Natural killer cell (primary cell): ENCODE data around the gene SUDS3. TPM values are rescaled to one million over a fixed set of nuclear protein-coding genes. Genes with fewer than 3 reads are reported as not detected.

ENCODE experiments used
- ATAC-seq, 3 donors: fragments of 150-1000 bp in 2 of 3; fragments of 200-7000 bp in 1 of 3; cut with Tn5 transposase; 1 replicate in 1 of 3; 2 replicates in 2 of 3; pipeline ENCODE4 v1.10.0; 2021; ENCODE audit warnings: mild to moderate bottlenecking in 2 of 3, moderate library complexity in 2 of 3
- DNase-seq, 2 donors: peaks; one replicate each; pipeline versions ENCODE4 v3.0.0 to v3.0.0-alpha.2; 2013 to 2021; ENCODE audit warnings: mixed read lengths in 1 of 2
- H3K27ac ChIP-seq: one replicate; pipeline ENCODE4 v1.5.1; 2013; ENCODE audit warnings: mild to moderate bottlenecking, low read length
- H3K27me3 ChIP-seq: one replicate; pipeline ENCODE4 v1.6.1; 2013; ENCODE audit warnings: low read length; ENCODE audit not compliant: control insufficient read depth, insufficient read depth
- H3K36me3 ChIP-seq: one replicate; pipeline ENCODE4 v1.6.1; 2013; ENCODE audit warnings: low read length; ENCODE audit not compliant: control insufficient read depth, insufficient read depth
- H3K4me1 ChIP-seq: one replicate; pipeline ENCODE4 v1.6.1; 2013; ENCODE audit warnings: low read length; ENCODE audit not compliant: control insufficient read depth, insufficient read depth
- H3K4me3 ChIP-seq: one replicate; pipeline ENCODE4 v1.5.1; 2013; ENCODE audit warnings: low read length
- H3K9me3 ChIP-seq: one replicate; pipeline ENCODE4 v1.6.1; 2013; ENCODE audit warnings: low read length; ENCODE audit not compliant: control insufficient read depth, insufficient read depth
- H3K27ac Mint-ChIP-seq, 2 donors: one replicate each; pipeline ENCODE4 v1.8.0; 2022; ENCODE audit warnings: mild to moderate bottlenecking in 2 of 2, mixed read lengths in 2 of 2, moderate library complexity in 1 of 2
- H3K27me3 Mint-ChIP-seq, 2 donors: one replicate each; pipeline ENCODE4 v1.8.0; 2022; ENCODE audit warnings: low read depth in 2 of 2, mixed read lengths in 2 of 2
- H3K36me3 Mint-ChIP-seq: one replicate; pipeline ENCODE4 v1.8.0; 2022; ENCODE audit warnings: mixed read lengths
- H3K4me1 Mint-ChIP-seq, 2 donors: one replicate each; pipeline ENCODE4 v1.8.0; 2022; ENCODE audit warnings: mixed read lengths in 2 of 2
- H3K4me3 Mint-ChIP-seq: one replicate; pipeline ENCODE4 v1.8.0; 2022; ENCODE audit warnings: mild to moderate bottlenecking, moderate library complexity, mixed read lengths
- H3K9me3 Mint-ChIP-seq, 2 donors: one replicate each; pipeline ENCODE4 v1.8.0; 2022; ENCODE audit warnings: mixed read lengths in 2 of 2
- WGBS: methylation state at CpG from one replicate; pipeline ENCODE4 v1.1.7; 2013; ENCODE audit warnings: missing lambda C conversion rate; ENCODE audit not compliant: insufficient coverage; 5-methylcytosine and 5-hydroxymethylcytosine counted together
- intact Hi-C: fragments of 100-400 bp; cut with micrococcal nuclease; formaldehyde crosslinking; loops from one replicate; pipeline ENCODE4 v1.14.2; 2022
- total RNA-seq, 4 donors: library from RNA; stranded (reverse); fragments of 120-200 nt in 1 of 4; gene quantifications; one replicate each; pipeline versions ENCODE4 v1.2.3 to v1.2.4, GENCODE V29; 2013 to 2022
- TF ChIP-seq, protein P1 (sequence below): fragments of 200-600 bp; IDR thresholded peaks from one replicate; pipeline ENCODE4 v1.8.0; 2022; ENCODE audit warnings: antibody characterized with exemption

The SUDS3 gene
- total RNA-seq, 3 donors from 2014 or later (not counting 1 experiment from before 2014, with no cell fraction given): 27.5 to 40.3 (median 35.7) TPM

DNA sequence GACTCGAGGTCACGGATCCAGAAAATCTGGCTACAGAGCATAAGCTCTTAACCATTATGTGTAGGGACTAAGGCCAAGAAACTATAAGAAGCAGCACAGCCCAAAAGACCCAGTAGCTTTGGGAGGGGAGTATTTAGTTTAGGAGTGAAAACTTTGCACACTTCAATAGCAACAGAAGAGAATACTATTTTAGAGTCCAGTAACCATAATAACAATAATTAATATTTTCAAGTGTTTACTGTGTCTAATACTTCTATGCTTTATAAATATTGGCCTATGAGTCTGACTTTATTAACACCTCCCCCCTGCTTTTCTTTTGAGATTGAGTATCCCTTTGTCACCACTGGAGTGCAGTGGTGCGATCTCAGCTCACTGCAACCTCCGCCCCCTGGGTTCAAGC, 82.8 kb downstream of the SUDS3 start:
- no peaks in the 10 kb centered on the region for H3K27me3 ChIP-seq
- Mint-ChIP-seq H3K27ac (no peak overlapping the region), H3K9me3 (peaks cover 0 to 2% of the 10 kb centered on the region in 2 donors), H3K4me1 (peaks cover 5 to 6% of the 10 kb centered on the region in 2 donors), H3K4me3 (no peak overlapping the region), H3K27me3 (peaks cover 3 to 6% of the 10 kb centered on the region in 2 donors), H3K36me3 (no peaks in the 10 kb centered on the region)
- intact Hi-C loops: no loop called here
- no peaks in the 10 kb centered on the region for H3K36me3 ChIP-seq
- 98% methylated on average over 4 of the region's 4 CpGs for whole genome bisulfite sequencing
- no peak overlapping the region for H3K27ac ChIP-seq
- H3K4me3 ChIP-seq: no peak overlapping the region
- TF ChIP-seq, protein P1, sequence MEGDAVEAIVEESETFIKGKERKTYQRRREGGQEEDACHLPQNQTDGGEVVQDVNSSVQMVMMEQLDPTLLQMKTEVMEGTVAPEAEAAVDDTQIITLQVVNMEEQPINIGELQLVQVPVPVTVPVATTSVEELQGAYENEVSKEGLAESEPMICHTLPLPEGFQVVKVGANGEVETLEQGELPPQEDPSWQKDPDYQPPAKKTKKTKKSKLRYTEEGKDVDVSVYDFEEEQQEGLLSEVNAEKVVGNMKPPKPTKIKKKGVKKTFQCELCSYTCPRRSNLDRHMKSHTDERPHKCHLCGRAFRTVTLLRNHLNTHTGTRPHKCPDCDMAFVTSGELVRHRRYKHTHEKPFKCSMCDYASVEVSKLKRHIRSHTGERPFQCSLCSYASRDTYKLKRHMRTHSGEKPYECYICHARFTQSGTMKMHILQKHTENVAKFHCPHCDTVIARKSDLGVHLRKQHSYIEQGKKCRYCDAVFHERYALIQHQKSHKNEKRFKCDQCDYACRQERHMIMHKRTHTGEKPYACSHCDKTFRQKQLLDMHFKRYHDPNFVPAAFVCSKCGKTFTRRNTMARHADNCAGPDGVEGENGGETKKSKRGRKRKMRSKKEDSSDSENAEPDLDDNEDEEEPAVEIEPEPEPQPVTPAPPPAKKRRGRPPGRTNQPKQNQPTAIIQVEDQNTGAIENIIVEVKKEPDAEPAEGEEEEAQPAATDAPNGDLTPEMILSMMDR: no peak
- no peak for ATAC-seq
- no peaks in the 10 kb centered on the region for H3K9me3 ChIP-seq
- no peak for DNase-seq
- no peaks in the 10 kb centered on the region for H3K4me1 ChIP-seq

DNA sequence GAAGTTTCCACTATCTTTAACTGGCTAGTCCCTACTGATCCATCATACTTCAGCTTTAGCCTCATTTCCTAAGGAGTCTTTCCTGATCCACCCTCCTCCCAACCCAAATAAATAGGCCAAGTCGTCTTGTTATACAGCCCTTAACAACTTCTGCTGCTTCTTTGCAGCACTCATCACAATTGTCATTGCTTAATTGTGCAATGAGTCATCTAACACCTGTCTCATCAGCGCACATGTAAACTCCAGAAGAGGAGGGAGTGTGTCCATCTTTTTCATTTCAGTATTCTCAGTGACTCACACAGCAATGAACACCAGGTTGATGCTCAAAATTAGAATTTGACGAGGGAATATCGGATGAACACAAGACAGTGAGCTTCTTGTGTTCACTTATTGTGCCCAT, 87.3 kb downstream of the SUDS3 start:
- peaks cover 0 to 2% of the 10 kb centered on the region in 2 donors for H3K9me3 Mint-ChIP-seq
- Histone ChIP-seq H3K9me3 (no peaks in the 10 kb centered on the region), H3K27me3 (no peaks in the 10 kb centered on the region), H3K27ac (no peak overlapping the region), H3K36me3 (no peaks in the 10 kb centered on the region), H3K4me1 (no peaks in the 10 kb centered on the region), H3K4me3 (no peak overlapping the region)
- no peaks in the 10 kb centered on the region for H3K4me1 Mint-ChIP-seq
- ATAC-seq (no peak), DNase-seq (no peak)
- no peak overlapping the region for H3K27ac Mint-ChIP-seq
- intact Hi-C loops: no loop called here
- H3K27me3 Mint-ChIP-seq: no peaks in the 10 kb centered on the region
- no peaks in the 10 kb centered on the region for H3K36me3 Mint-ChIP-seq
- WGBS: 84% methylated on average over 4 of the region's 4 CpGs
- TF ChIP-seq, protein P1: no peak
- H3K4me3 Mint-ChIP-seq: no peak overlapping the region

DNA sequence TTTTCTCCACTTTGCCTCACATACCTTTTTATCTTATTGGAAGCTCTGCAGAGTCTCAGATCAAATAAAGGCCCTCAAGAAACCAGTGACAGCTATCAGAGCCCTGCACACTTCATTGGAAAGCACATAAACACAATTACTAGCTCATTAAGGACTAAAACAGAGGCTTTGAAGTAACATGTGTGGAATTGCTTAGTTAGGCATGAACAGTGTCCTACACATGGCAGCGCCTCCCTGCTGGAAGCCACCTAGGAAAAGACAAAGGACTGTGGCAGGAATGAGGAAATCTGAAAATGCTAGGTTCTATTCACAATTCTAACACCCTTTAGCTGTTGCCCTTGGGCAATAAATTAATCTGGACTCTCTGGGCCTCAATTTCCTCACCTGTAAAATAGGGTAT, 89.4 kb downstream of the SUDS3 start:
- ATAC-seq (no peak), DNase-seq (no peak)
- Mint-ChIP-seq H3K4me1 (no peaks in the 10 kb centered on the region), H3K4me3 (no peak overlapping the region), H3K36me3 (no peaks in the 10 kb centered on the region), H3K27ac (no peak overlapping the region), H3K9me3 (no peaks in the 10 kb centered on the region), H3K27me3 (peaks cover 0 to 2% of the 10 kb centered on the region in 2 donors)
- no peak overlapping the region for H3K4me3 ChIP-seq
- H3K4me1 ChIP-seq: no peaks in the 10 kb centered on the region
- no peaks in the 10 kb centered on the region for H3K36me3 ChIP-seq
- intact Hi-C loops: no loop called here
- H3K9me3 ChIP-seq: no peaks in the 10 kb centered on the region
- H3K27ac ChIP-seq: no peak overlapping the region
- TF ChIP-seq, protein P1: no peak
- WGBS: 100% methylated on average over 1 of the region's 1 CpG
- no peaks in the 10 kb centered on the region for H3K27me3 ChIP-seq

Other genes with a start within 250 kb of the SUDS3 start
- 10 to 100 TPM; 38.0 to 54.0 (median 41.4) TPM for gene PEBP1, start 240.4 kb upstream of the SUDS3 start, total RNA-seq
- gene TAOK3, start 3.6 kb upstream of the SUDS3 start, total RNA-seq: 100 to 1,000 TPM; 155 to 166 (median 157) TPM